NCI-H82 treated with DMSO at 0.1 percent for 48 hours (cell line): ENCODE results near the gene ZBTB49.
"Not testable (repeated sequence)": the region's sequence is repeated elsewhere in the genome, so short reads cannot be mapped to it uniquely, and the experiment has no call there.

Source experiments
- DNase-seq: peaks from one replicate; lab custom pipeline; 2025; ENCODE audit not compliant: unreplicated experiment; lab: John Stamatoyannopoulos, UW

The ZBTB49 gene, protein sequence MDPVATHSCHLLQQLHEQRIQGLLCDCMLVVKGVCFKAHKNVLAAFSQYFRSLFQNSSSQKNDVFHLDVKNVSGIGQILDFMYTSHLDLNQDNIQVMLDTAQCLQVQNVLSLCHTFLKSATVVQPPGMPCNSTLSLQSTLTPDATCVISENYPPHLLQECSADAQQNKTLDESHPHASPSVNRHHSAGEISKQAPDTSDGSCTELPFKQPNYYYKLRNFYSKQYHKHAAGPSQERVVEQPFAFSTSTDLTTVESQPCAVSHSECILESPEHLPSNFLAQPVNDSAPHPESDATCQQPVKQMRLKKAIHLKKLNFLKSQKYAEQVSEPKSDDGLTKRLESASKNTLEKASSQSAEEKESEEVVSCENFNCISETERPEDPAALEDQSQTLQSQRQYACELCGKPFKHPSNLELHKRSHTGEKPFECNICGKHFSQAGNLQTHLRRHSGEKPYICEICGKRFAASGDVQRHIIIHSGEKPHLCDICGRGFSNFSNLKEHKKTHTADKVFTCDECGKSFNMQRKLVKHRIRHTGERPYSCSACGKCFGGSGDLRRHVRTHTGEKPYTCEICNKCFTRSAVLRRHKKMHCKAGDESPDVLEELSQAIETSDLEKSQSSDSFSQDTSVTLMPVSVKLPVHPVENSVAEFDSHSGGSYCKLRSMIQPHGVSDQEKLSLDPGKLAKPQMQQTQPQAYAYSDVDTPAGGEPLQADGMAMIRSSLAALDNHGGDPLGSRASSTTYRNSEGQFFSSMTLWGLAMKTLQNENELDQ

DNA sequence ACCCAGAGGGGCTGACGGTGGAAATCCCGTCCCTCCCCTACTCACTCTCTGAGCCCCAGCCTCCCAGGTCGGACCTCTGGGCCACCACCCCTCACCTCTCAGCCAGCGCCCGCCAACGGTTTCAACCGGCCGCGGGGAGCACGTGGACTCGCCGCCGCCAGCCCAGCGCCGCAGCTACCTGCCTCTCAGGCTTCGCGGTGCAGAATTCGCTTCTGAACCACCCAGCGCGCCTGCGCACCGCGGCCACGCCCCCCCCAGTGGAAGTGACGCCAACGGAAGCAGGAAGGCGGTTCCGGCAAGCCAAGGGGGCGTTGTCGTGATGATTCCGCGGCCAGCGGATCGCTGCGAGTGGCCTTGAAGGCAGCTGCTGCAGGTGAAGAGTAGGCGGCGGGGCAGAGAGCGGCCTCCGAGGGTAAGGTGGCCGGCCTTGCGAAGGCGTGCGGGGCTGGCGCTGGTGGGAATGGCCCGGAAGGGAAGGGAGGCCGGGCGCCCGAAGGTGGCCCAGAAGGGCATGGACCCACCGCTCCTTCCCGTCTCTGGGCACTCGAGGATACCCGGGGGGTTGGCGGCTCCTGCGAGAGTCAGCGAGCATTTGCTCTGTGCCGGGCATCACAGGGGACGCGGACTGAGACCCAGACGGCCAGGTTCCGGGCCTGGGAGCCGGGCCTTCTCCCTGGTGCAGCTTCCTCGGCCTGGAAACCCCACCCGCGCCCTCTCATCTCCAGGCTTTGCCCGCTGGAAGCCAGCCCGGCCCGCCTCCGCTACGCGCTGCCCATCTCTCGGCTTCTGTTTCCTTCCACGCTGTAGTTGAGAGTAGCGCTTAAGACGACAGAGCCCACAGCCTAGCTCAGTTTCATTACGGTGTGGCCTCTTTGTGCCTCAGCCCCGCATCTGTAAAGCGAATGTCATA is at the start of gene ZBTB49, which contains the start of gene LYAR:
Gene ZBTB49 (plus strand): TSS at position 311 of the 910 bp plus-strand sequence. CDS start 9,695 bp downstream, outside the sequence.
Gene LYAR (minus strand): TSS at position 214 of the 910 bp plus-strand sequence. CDS start 6,412 bp downstream, outside the sequence.
- DNase-seq = peak; percentile 37

DNA sequence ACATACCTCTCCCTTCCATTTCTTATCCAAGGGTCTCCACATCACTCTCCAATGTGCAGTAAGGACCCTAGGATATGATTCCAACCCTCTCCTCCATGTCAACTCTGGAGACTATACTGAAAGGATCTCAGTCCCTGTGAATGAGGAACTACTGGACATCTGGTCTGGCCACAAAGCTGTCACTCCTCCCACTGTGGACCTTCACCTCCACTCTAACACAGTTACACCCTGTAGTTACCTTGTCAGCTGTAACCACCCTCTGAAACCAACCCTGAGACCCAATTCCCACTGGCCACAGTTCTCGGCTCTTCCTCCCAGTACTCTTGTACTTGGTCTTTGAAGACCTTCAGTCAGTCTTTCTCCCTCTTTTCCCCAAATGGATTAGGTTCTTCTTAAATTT is 44.9 kb upstream of the ZBTB49 start:
- DNase-seq = no peak

DNA sequence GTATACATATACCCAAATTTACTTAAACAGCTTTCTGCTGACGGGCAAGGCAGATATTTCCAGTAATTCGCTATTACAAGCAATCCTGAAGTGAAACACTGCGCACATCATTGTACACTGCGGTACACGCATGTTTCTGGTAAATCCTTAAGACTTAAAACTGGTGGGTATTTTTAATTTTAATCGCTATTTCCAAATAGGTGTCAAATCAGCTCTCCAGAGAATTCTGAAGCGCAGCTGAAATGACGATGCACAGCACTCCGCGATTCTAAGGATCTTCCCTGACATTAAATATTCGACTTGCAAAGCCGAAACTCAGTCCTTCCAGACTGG is 42.4 kb upstream of the ZBTB49 start:
- no peak for DNase-seq

DNA sequence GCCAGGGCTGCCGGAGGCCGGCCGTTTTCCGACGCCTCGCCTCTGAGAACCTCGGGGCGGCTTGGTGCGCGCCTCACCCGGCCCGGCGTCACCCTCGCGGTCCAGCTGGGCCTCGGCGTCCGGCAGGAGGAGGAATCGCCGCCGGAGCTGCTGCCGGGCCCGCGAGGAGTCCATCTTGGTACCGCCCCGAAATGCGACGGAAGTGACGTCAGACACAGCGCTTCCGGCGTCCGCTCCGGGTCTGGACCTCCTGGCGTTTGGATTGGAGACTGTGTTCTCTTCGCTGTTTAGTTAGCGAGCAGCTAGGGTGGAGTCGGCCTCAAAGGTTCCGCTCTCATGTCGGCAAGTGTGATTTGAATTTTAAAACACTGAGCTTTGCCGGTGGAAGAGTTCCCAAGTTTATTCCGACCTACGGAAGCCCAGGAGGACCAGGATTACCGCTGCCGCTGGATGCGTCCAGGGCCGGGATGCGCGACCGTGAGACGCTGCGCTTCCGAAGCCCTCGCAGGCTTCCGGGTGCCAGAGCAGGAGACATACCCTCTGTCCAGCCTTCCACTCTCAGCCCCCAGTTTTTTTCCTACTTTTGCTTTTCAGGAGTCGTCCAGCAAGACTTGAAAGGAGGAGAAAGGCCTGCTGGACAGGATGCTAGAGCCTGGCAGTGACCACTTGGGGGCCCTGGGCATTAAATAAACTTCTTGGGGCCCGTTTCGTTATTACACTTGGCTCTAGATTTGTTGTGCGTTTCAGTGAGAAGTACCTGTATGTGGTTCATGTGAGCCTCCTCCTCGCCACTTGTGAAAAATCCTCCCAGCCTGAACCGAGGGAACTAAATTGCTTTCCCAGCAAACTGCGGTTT is 41.8 kb upstream of the ZBTB49 start, which contains the start of gene TMEM128:
Gene TMEM128 (minus strand): TSS at position 195 of the 856 bp plus-strand sequence. CDS start 21 bp downstream, at position 174.
- peak; percentile 76 for DNase-seq

DNA sequence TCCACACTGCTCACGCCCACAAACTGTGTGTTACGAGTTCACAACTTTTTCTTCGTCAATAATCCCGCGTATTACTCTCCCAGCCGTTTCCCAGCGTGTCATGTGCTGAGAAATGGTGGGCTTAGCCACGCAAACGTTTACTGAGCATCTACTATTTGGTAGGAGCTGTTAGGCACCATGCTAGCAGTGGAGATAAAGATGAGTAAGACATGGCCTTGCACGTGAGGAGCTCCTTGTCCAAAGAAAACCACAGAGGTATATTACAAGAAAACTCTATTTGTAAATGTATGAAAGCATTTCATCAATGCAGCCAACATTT is 41.2 kb upstream of the ZBTB49 start:
- no peak for DNase-seq

DNA sequence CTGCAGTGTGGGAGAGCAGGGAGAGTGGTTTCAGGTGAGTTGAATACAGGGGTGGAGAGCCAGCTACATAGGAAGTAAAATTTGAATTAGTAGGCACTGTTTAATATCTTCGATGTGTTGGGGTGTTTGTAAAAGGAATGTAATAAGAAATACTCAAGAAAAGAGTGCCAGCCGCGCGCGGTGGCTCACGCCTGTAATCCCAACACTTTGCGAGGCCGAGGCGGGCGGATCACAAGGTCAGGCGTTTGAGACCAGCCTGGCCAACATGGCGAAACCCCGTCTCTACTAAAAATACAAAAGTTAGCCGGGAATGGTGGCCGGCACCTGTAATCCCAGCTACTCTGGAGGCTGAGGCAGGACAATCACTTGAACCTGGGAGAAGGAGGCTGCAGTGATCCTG is 40.7 kb upstream of the ZBTB49 start:
- DNase-seq = not testable (repeated sequence)

DNA sequence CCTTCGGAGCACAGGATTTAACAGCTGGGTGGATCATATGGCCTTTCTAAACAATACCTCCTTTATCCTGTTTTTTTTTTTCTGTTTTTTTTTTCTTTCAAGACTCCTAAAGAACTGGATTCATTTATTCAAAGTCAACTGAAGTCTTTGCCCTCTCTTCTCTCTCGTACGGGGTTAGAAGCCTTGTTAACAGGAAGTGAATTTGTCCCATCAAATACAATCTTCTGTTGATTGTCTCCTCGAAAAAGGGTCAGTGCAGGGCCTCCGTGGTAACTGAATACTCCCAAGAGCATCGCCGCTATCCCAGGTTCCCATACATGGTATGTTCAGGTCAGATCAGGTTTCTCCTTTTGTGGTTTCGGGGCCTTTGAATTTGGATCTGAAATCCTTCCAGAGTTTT is 40.2 kb upstream of the ZBTB49 start:
- no peak for DNase-seq

DNA sequence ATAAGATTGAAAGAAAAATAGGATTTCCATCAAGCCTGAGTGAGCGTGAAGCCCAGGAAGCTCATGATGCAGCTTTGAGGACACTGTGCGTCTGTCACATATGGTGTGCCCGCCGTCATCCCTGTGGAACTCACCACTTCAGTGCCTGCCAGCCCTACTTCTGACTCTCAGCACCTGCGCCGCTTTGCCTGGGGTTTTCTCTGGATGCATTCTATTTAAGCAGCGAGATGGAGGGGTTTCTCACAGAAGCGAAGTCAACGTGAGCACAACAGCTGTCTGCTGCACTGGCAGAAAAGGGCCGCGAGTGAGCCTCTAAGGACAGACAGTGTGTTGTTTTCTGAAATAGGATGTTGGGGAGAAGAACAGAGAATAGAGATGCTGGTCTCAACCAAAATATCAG is 35.9 kb upstream of the ZBTB49 start:
- DNase-seq = no peak

DNA sequence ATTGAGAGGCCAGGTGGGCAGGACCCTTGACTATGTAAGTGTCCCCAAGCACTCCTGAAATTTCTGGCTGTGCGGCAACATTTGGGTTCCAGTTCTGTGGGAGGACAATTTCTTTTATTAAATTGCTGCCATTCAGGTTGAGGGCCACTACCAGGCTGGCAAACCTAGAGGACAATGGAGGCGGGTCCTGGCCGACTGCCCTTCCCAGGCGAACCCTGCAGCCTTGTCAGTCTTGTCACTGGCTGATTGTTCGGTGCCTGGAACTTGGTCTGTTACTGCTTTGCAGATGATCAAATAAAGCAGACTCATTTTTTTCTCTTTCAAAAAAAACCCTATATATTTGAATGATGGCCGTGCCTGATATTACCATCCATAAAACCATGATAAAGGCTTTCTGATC is 35.4 kb upstream of the ZBTB49 start:
- DNase-seq = no peak

DNA sequence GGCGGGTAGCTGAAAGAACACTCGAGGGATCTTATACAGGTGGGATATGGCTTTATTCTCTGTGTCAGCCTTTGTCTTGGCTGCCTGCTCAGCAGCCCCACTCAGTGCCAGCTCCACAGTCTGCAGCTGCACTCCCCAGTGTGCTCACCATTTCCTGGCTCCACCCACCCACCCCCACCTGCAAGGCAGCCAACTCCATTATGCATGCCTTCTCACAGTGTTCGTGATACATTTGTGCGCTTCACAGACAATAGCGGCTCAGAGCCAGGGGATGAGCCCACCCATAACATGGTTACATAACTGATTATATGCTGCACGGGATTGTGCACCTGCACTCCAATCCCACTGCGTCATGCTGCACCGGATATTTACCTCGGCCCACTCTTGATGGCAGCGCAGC is 33.3 kb upstream of the ZBTB49 start:
- no peak for DNase-seq

DNA sequence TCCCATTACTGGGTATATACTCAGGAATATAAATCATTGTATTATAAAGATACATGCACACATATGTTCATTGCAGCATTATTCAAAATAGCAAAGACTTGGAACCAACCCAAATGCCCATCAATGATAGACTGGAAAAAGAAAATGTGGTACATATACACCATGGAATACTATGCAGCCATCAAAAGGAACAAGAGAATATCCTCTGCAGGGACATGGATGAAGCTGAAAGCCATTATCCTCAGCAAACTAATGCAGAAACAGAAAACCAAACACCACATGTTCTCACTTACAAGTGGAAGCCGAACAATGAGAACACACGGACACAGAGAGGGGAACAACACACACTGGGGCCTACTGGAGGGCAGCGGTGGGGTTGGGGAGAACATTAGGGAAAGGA is 32.3 kb upstream of the ZBTB49 start:
- not testable (repeated sequence) for DNase-seq

DNA sequence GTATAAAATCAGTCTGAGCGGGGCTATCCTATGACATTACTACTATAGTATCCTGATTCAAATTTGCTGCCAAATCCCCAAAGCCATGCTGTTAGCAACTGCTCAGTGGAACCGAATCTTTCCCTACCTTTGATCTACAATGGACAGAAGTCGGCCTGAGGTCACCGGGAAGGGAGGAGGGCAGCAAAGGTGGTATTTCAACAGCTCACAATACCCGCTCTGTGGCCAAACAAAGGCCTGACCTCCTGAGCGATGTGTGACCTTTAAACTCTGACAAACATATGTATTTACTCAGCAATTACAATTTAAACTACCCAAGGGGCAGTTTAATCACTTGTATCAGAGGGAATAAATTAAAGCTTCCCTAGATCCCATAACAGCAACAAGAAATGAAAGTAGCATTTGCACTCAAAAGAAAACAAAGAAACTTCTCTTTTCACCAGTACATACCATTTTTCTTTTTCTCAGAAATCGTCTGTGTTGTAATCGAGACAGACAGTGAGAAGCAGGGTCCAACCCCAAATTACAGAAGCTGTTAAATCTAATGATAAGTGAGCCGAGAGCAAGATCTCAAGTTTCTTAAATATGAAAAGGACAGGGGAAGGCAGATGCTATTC is 30.5 kb upstream of the ZBTB49 start:
- no peak for DNase-seq

DNA sequence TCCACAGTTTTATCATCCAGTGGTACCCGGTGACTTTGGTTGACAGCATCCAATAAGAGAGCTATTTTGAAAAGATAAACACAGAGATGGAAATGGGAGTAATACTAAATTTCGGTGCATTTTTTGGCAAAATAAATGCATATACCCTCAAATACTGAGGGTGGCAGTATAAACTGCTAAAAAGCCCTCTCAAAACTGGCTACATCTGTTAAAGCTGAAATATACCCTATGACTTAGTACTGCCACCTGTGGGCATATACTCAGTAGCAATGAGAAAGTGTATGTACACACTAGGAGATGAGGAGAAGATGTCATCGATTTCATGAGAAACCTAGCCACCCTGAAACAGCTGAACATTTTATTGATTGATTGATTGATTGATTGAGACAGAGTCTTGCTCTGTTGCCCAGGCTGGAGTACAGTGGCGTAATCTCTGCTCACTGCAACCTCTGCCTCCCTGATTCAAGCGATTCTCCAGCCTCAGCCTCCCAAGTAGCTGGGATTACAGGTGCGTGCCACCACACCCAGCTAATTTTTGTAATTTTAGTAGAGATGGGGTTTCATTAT is 29.8 kb upstream of the ZBTB49 start:
- no peak for DNase-seq

DNA sequence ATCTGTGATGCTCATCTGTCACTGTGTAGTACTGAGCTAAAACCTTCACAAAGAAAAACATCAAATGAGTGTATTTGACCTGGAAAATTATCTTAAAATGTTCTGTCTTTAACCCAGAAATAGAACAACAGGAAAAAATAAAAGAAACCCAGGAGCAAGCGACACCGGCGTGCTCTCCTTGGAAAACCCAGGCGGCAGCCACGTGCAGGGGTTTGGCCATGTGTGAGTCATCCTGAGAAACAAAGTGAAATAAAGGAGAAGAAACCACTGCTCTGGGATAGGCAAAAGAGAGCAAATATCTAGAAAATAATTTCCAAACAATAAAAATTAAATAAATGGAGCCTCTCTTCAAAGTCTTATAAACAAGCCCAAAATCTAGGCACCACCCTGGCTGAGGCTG is 22.1 kb upstream of the ZBTB49 start:
- DNase-seq = no peak

DNA sequence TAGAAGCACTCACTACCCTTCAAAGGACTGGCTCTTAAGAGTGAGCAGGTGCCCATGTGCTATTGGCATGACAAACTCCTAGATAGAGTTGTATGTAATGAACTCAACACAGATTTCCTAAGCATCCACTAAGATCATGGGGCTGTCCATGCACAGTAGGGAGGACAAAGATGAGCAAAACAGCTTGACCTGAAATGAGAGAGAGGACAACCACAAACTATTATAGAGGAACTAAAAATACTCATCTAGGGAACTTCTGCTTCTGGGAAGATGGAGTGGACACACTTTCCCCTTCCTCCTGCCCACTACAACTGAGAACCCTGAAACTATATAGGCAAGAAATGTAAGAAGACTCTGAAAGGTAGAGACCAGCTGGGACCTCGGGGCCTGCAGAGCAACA is 21.3 kb upstream of the ZBTB49 start:
- no peak for DNase-seq

DNA sequence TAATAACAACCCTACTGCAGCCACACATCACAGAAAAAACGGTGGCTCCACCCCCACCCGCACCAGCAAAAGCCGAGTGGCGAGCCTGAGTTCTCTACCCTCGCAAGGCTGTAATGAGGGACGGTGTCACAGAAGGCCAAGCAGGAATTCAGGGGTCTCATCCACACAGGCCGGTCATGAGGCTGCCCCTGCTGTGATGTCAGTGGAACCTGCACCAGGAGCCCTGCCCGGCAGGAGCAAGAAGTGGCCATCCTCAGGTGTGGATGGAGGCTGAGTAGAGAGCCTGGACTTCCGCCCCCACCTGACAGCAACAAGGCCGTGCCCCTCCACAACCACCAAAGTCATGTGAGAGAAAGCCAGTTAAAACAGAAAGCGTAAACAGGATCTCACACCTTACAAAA is 20.7 kb upstream of the ZBTB49 start:
- no peak for DNase-seq

DNA sequence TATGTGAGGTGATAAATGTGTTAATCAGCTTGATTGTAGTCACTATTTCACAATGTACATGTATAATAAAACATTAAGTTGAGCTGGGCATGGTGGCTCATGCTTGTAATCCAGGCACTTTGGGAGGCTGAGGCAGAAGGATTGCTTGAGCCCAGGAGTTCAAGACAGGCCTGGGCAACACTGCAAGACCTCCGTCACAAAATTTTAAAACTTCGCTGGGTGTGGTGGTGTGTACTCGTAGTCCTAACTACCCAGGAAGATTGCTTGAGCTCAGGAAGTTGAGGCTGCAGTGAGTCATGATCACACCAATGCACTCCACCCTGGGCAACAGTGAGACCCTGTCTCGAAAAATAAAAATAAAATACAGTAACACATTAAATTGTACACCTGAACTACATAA is 20.2 kb upstream of the ZBTB49 start:
- no peak for DNase-seq

DNA sequence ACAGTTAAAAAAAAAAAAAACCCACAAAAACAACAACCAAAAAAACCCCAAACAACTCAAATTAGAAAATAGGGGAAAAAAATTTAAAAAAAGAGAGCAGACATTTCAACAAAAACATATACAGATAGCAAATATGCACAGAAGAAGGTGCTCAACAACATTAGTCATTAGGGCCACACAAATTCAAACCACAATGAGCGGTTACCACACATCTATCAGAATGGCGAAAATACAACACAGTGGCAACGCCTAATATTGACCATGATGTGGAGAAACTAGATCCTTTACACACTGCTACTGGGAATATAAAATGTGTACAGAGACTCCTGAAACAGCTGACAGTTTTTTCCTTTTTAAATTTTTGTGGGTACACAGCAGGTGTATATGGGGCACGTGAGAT is 19.5 kb upstream of the ZBTB49 start:
- DNase-seq = no peak

DNA sequence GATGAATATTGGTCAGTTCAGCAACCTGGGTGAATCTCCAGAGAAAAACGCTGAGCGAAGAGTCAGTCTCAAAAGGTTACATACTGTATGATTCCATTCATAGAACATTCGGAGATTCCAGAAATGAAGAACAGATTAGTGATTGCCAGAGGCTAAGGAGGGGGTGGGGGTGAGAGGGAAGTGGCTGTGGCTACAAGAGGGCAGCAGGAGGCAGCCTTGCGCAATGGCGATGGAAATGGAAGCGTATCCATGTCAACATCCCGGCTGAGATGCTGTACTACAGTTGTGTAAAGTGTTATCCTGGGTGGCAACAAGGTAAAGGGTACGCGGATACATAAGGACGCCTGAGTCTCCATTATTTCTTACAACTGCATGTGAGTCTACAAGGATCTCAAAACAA is 18.1 kb upstream of the ZBTB49 start:
- DNase-seq = no peak

DNA sequence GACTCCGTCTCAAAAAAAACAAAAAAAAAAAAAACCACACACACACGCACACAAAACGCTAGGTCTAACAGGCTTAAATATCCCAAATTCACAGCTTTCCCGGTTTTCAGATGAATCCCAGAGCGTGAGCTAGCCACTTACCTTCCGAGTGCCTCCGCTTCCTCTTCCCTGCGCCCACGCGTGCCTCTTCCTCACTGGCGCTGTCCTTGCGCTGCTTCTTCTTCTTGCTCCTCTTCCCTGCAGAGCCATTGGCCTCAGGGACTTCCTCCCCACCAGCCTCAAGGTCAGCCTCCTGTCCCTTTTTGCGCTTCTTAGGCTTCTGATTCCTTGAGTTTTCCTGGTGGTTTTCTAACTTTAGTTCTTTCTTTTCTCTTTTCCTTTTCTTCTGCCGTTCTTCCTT is 15.8 kb upstream of the ZBTB49 start:
- DNase-seq = no peak
